AG09319 (cell line): ENCODE measurements around the gene PELI2.

Source experiments
- DNase-seq: peaks from one replicate; pipeline ENCODE4 v3.0.0-alpha.2; 2010; ENCODE audit warnings: low read depth; ENCODE audit errors: extremely low read depth
- CTCF ChIP-seq: IDR thresholded peaks from 2 replicates; pipeline ENCODE4 v1.5.1; 2011; ENCODE audit warnings: low read depth, mild to moderate bottlenecking, inconsistent platforms, low read length, moderate library complexity

The PELI2 gene

GRCh38 chr14:56135668-56136067, 17.5 kb downstream of the PELI2 start:
- no peak for TF ChIP-seq CTCF
- DNase-seq = no peak

GRCh38 chr14:56136571-56137452, 18.6 kb downstream of the PELI2 start:
- no peak for TF ChIP-seq CTCF
- no peak for DNase-seq

- DNase-seq = no peak
- TF ChIP-seq CTCF = no peak
Observed at GRCh38 chr14:56137453-56137807, 19.2 kb downstream of the PELI2 start.

- TF ChIP-seq CTCF = no peak
- no peak for DNase-seq
Observed at GRCh38 chr14:56137849-56138248, 19.6 kb downstream of the PELI2 start.

GRCh38 chr14:56138928-56139327, 20.7 kb downstream of the PELI2 start:
- DNase-seq = no peak
- no peak for TF ChIP-seq CTCF

- TF ChIP-seq CTCF = no peak
- DNase-seq = no peak
Observed at GRCh38 chr14:56142314-56142713, 24.1 kb downstream of the PELI2 start.

GRCh38 chr14:56143025-56143424, 24.8 kb downstream of the PELI2 start:
- no peak for TF ChIP-seq CTCF
- DNase-seq = no peak
